HFF-Myc (cell line): Measurements from ENCODE around the gene FXYD4.
"Not testable (repeated sequence)": the region's sequence is repeated elsewhere in the genome, so short reads cannot be mapped to it uniquely, and the experiment has no call there.

ENCODE experiments used
- DNase-seq: peaks from one replicate; pipeline ENCODE4 v3.0.0-alpha.2; 2011; ENCODE audit warnings: low read depth; ENCODE audit errors: extremely low read depth
- H3K4me3 ChIP-seq: replicated peaks from 2 replicates; pipeline ENCODE4 v1.5.1; 2011; ENCODE audit warnings: low read depth, mild to moderate bottlenecking, control low read depth, low read length
- TF ChIP-seq, protein P1 (sequence below): IDR thresholded peaks from 2 replicates; pipeline ENCODE4 v1.5.1; 2012; ENCODE audit warnings: mild to moderate bottlenecking, low read depth, low read length, control low read depth; ENCODE audit errors: missing control alignments

Gene FXYD4

DNA sequence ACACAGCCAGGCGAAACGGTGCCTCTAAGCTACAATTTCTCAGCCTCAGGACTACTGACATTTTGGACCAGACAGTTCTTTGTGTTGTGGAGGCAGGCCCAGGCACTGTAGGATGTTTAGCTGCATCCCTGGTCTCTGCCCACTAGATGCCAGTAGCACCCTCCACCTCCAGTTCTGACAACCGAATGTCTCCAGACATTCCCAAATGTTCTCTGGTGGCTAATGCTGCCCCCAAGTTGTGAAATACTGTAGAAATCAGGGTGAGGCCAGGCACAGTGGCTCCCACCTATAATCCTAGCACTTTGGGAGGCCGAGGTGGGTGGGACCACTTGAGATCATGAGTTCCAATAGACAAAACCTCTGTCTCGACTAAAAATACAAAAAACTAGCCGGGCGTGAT, 19.3 kb downstream of the FXYD4 start:
- TF ChIP-seq, protein P1, sequence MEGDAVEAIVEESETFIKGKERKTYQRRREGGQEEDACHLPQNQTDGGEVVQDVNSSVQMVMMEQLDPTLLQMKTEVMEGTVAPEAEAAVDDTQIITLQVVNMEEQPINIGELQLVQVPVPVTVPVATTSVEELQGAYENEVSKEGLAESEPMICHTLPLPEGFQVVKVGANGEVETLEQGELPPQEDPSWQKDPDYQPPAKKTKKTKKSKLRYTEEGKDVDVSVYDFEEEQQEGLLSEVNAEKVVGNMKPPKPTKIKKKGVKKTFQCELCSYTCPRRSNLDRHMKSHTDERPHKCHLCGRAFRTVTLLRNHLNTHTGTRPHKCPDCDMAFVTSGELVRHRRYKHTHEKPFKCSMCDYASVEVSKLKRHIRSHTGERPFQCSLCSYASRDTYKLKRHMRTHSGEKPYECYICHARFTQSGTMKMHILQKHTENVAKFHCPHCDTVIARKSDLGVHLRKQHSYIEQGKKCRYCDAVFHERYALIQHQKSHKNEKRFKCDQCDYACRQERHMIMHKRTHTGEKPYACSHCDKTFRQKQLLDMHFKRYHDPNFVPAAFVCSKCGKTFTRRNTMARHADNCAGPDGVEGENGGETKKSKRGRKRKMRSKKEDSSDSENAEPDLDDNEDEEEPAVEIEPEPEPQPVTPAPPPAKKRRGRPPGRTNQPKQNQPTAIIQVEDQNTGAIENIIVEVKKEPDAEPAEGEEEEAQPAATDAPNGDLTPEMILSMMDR: peak; percentile 54
- no peak for DNase-seq
- no peak overlapping the region for H3K4me3 ChIP-seq

DNA sequence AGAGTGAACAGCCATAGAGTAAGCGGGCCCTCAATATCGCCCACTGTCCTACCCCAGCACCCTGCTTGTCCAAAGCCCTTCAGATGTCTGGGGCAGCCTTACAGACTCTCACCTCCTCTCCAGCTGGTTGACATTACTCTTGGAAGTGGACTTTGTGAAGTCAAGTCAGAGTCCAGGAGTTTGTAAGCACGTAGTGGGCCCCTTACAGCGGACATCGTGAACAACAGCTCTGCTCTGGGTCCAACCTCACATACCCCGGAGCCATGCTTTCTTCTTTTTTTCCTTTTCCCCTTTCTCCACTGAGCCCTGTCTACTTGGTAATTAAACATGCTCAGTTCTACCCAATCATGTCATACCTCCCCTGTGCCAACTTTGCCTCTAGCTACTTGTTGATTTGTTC, 20.1 kb downstream of the FXYD4 start:
- DNase-seq: no peak
- no peak overlapping the region for H3K4me3 ChIP-seq
- TF ChIP-seq, protein P1: no peak

DNA sequence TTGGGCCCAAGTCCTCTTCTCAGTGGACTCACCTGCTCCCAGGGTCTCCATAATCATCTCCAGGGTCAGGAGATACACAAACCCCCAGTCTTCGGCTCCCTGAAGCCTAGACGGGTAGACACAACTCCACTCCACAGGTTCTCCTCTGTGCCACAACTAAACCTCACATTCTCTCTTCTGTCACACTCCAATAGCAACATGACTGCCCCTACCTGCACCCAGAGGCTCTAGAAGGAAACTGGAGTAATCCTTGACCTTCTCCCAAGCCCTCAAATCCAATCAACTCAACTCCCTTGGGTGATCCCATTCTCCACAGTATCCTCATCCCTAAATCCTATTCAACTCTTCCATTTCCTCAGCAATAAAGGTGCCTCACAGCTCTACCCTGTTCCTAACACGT, 21.3 kb downstream of the FXYD4 start:
- no peak for DNase-seq
- TF ChIP-seq, protein P1: no peak
- H3K4me3 ChIP-seq: no peak overlapping the region

DNA sequence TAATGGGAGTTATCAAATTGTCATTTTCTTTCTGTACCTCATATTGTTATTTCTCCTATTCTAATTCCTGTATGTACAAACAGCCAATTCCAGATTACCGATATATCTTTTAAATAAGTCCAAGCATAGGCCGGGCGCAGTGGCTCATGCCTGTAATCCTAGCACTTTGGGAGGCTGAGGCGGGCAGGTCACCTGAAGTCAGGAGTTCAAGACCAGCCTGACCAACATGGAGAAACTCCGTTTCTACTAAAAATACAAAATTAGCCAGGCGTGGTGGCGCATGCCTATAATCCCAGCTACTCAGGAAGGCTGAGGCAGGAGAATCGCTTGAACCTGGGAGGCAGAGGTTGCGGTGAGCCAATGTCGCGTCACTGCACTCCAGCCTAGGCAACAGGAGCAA, 21.8 kb downstream of the FXYD4 start:
- DNase-seq, H3K4me3 ChIP-seq: not testable (repeated sequence)

DNA sequence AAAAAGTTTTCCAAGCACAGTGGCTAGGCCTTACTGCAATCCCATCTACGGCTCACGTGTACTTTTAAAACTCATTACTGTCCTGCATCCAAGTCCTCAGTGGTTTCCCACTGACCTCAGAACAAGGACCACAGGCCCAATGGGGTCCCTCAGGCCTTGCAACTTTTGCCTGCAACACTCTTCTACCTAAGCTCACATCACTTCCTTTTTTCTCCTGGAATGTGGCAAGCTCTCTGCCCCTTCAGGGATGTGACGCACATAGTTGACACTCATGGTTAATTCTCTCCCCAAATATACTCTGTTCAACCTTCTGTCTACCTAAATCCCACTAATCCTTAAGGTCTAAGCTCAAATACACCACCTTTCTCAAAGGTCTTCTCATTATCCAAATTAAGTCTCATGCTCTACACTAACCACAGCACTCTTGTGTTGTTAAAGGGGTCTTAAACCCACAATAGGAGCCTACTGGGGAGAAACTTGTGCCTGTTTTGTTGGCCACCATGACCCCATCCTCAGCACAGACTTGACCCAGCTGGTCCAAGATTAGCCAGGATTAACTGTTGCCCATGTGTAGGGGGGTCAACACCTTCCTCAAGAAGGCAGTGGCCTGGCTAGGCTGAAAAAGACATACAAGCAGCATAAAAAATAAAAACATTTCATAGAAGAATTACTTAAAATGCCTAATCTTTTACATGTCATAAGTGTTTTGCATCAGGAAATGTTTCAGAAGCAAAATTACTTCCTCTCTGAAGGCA, 22.3 kb downstream of the FXYD4 start:
- DNase-seq: no peak
- H3K4me3 ChIP-seq: no peak overlapping the region
- TF ChIP-seq, protein P1: no peak

DNA sequence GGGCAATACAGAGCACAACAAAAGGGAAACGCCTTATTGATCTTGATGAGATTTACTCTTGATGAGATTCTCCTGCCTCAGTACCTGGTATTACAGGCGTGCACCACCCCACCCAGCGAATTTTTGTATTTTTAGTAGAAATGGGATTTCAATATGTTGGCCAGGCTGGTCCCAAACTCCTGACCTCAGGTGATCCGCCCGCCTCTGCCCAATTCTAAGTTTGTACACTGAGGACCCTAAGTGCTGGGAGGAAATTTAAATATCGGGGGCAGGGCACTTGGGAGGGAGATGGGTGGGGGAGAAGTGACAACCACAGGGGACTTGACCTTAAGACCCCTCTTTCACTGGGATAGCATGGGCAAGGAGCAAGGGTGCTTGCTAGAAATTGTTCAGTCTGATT, 23.4 kb downstream of the FXYD4 start:
- TF ChIP-seq, protein P1: no peak
- H3K4me3 ChIP-seq: peak overlapping the region; percentile 72
- DNase-seq: no peak

DNA sequence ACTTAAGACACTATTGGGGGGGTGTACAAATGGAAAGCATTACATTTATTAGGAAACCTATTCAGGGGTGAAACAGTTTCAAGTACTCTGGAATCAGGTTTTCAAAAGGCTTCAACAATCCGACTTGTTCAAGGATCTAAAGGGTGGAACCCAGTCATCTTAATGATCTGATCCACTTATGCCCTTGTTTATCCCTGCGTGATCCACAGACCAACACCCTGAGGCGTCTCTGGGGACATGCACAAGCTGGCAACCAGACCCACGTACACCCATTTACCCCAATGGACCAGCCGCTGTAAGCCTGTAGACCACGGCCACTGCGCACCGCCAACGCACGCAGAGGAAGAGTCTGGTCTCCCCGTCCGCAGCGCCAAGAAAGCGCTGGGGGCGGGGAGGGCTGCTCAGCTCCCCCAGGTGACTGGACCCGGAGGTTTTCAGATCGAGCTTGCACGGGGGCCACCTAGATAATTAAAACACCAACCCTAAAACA, 24.2 kb downstream of the FXYD4 start:
- no peak for DNase-seq
- TF ChIP-seq, protein P1: no peak
- peak overlapping the region; percentile 72 for H3K4me3 ChIP-seq
